ENCODE data around the gene FAAP100.

DNA sequence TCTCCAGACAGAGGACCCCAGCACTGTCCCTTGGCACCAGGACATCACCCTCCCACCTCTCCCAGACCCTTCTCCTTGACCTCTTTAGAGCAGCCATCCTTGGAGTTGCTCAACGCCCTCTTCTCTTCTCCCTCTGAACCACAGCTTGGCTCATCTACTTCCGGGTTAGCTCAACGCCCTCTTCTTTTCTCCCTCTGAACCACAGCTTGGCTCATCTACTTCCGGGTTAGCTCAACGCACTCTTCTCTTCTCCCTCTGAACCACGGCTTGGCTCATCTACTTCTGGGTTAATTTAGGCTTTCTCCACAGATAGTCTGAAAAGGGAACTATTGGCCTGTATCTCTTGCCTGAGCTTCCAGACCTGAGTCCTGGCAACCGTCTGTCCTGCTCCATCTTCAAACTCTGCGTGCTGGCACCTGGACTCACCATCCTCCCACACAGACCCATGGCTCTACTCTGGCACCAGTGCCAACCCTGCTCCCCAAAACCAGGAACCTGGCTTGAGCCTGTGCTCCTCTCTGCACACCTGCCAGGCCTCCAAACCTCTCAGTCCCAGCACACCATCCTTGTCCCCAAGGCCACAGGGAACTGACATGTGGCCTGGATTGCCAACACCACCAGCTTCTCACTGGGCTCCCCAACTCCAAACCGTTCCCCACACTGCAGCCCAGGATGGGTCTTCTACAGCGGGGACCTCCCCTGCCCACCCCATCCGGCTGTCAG lies 25.3 kb upstream of the FAAP100 start:
- TF ChIP-seq CTCF (IDR thresholded peaks at IDR 0.05; ENCODE audit: low read depth, low read length) = no peak
- TF ChIP-seq POLR2A (IDR thresholded peaks at IDR 0.05; ENCODE audit: extremely low read depth, insufficient read length) = no peak
- TF ChIP-seq, protein P1, sequence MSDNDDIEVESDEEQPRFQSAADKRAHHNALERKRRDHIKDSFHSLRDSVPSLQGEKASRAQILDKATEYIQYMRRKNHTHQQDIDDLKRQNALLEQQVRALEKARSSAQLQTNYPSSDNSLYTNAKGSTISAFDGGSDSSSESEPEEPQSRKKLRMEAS (IDR thresholded peaks at IDR 0.05; ENCODE audit: low read depth, low read length) = no peak
- TF ChIP-seq MYC (IDR thresholded peaks at IDR 0.05; ENCODE audit: low read depth, low read length) = no peak

All from NB4 (cell line).